HepG2 (cell line): Measurements from ENCODE around the gene CBY2. TPM values are rescaled to one million over a fixed set of nuclear protein-coding genes. Genes with fewer than 3 reads are reported as not detected.

Experiments
- ATAC-seq: fragments of 200-7000 bp; cut with Tn5 transposase; 3 replicates; pipeline ENCODE4 v1.9.1; 2020; ENCODE audit warnings: mild to moderate bottlenecking, moderate library complexity
- BruUV-seq: library from RNA; stranded (reverse); fragments of 400-500 nt; replicated peaks from 2 replicates; lab custom pipeline; 2021; lab: Mats Ljungman, UMichigan
- CTCF ChIA-PET: fragments of 300-600 bp; formaldehyde crosslinking; extraction: SDS; loops from one replicate; lab custom pipeline; 2021; ENCODE audit warnings: low total read pairs, inconsistent platforms, low intra/inter-chr PET ratio; lab: Yijun Ruan, JAX
- POLR2A ChIA-PET: fragments of 350-600 bp; sonication (Branson Sonifier 250); formaldehyde crosslinking; loops from one replicate; lab custom pipeline; 2020; ENCODE audit warnings: antibody characterized with exemption, inconsistent platforms; lab: Yijun Ruan, JAX
- DNase-seq: peaks from one replicate; pipeline ENCODE4 v3.0.0-alpha.2; 2015; ENCODE audit warnings: low spot score
- FAIRE-seq: peaks from 3 replicates; lab custom pipeline; 2011; peaks lifted over from hg19 to GRCh38; lab: Jason Lieb, UNC
- H2AFZ ChIP-seq: one replicate; pipeline ENCODE4 v1.6.1; 2011; ENCODE audit warnings: low read length, inconsistent platforms
- H3K27ac ChIP-seq: fragments of 300-600 bp; 3 replicates; pipeline ENCODE4 v1.8.0; 2011; ENCODE audit warnings: mixed run types, mild to moderate bottlenecking, mixed read lengths, low read length, inconsistent platforms; ENCODE audit not compliant: insufficient read depth; ENCODE audit errors: extremely low read length
- H3K27me3 ChIP-seq, 2 experiments: fragments of 200-600 bp in 1 of 2; 2 replicates in 1 of 2; 3 replicates in 1 of 2; pipeline versions ENCODE4 v1.6.0 to v1.8.0; 2011; ENCODE audit warnings: low read length in 2 of 2, mild to moderate bottlenecking in 2 of 2, moderate library complexity in 2 of 2, inconsistent platforms in 1 of 2; ENCODE audit not compliant: insufficient read depth in 2 of 2, control insufficient read depth in 1 of 2
- H3K36me3 ChIP-seq, 2 experiments: fragments of 200-600 bp in 1 of 2; replicated peaks in 1 of 2; 2 replicates in 1 of 2; 3 replicates in 1 of 2; pipeline versions ENCODE4 v1.5.1 to v1.8.0; 2011; ENCODE audit warnings: low read length in 2 of 2, inconsistent platforms in 1 of 2; ENCODE audit not compliant: insufficient read depth in 2 of 2, control insufficient read depth in 1 of 2
- H3K4me1 ChIP-seq: 2 replicates; pipeline ENCODE4 v1.5.1; 2012; ENCODE audit warnings: low read length, inconsistent platforms; ENCODE audit not compliant: insufficient read depth
- H3K4me2 ChIP-seq: 2 replicates; pipeline ENCODE4 v1.6.0; 2011; ENCODE audit warnings: low read depth, low read length, inconsistent platforms
- H3K4me3 ChIP-seq, 3 experiments: fragments of 200-600 bp in 1 of 3; sonication (generic), shearing (Covaris generic) in 1 of 3; replicated peaks in 1 of 3; 2 replicates each; pipeline ENCODE4 v1.5.1; 2011 to 2016; ENCODE audit warnings: low read length in 3 of 3, inconsistent platforms in 2 of 3, low read depth in 2 of 3, mild to moderate bottlenecking in 2 of 3, control low read depth in 1 of 3, mixed read lengths in 1 of 3; ENCODE audit not compliant: insufficient read depth in 1 of 3
- H3K79me2 ChIP-seq: one replicate; pipeline ENCODE4 v1.6.1; 2011; ENCODE audit warnings: low read length, inconsistent platforms; ENCODE audit not compliant: insufficient read depth
- H3K9ac ChIP-seq: 2 replicates; pipeline ENCODE4 v1.6.0; 2011; ENCODE audit warnings: mild to moderate bottlenecking, low read depth, low read length, inconsistent platforms; ENCODE audit not compliant: insufficient read depth
- H3K9me3 ChIP-seq: 2 replicates; pipeline ENCODE4 v1.5.1; 2012; ENCODE audit warnings: mild to moderate bottlenecking, low read length
- H4K20me1 ChIP-seq: 2 replicates; pipeline ENCODE4 v1.6.0; 2011; ENCODE audit warnings: inconsistent platforms, mild to moderate bottlenecking, low read length, moderate library complexity; ENCODE audit not compliant: insufficient read depth
- AHR ChIP-seq: IDR thresholded peaks from 2 replicates; pipeline ENCODE4 v1.6.1; 2018; ENCODE audit warnings: missing genetic modification reagents, missing compliant biosample characterization
- BHLHE40 ChIP-seq: IDR thresholded peaks from 2 replicates; pipeline ENCODE4 v1.6.1; 2011; ENCODE audit warnings: low read length, improper control_type of control experiment
- BORCS8-MEF2B ChIP-seq: sonication (generic); formaldehyde crosslinking; IDR thresholded peaks from 2 replicates; pipeline ENCODE4 v1.8.0; 2022; ENCODE audit warnings: mild to moderate bottlenecking, missing genetic modification reagents
- CCAR2 ChIP-seq: fragments of 200-400 bp; formaldehyde crosslinking; optimal IDR thresholded peaks from 2 replicates; pipeline ENCODE3; 2018; ENCODE audit warnings: low read depth, mild to moderate bottlenecking, low read length, moderate library complexity
- FOXK2 ChIP-seq: fragments of 450-650 bp; IDR thresholded peaks from 2 replicates; pipeline ENCODE4 v1.6.1; 2016
- SKI ChIP-seq: fragments of 450-650 bp; IDR thresholded peaks from one replicate; pipeline ENCODE4 v1.6.1; 2018; ENCODE audit warnings: mild to moderate bottlenecking; ENCODE audit not compliant: partially characterized antibody
- SOX13 ChIP-seq, 3 experiments: fragments of 450-650 bp in 1 of 3; sonication (generic) in 1 of 3; formaldehyde crosslinking in 1 of 3; IDR thresholded peaks in 2 of 3; conservative IDR thresholded peaks in 1 of 3; 2 replicates each; pipeline versions ENCODE4 v1.5.0 to v1.6.1; 2016 to 2020; ENCODE audit warnings: antibody characterized with exemption in 1 of 3, mild to moderate bottlenecking in 1 of 3, missing compliant biosample characterization in 1 of 3, missing genetic modification reagents in 1 of 3, moderate library complexity in 1 of 3
- TFAP4 ChIP-seq: sonication (generic); IDR thresholded peaks from 2 replicates; pipeline ENCODE4 v1.6.1; 2016; ENCODE audit warnings: low read depth, borderline replicate concordance
- ZNF333 ChIP-seq: sonication (generic); formaldehyde crosslinking; IDR thresholded peaks from 2 replicates; pipeline ENCODE4 v1.4.0; 2020; ENCODE audit warnings: mild to moderate bottlenecking, missing genetic modification reagents, borderline replicate concordance
- ZNF546 ChIP-seq: sonication (generic); formaldehyde crosslinking; conservative IDR thresholded peaks from 2 replicates; pipeline ENCODE4 v1.8.1; 2023; ENCODE audit warnings: mild to moderate bottlenecking, missing genetic modification reagents
- ZNF605 ChIP-seq: sonication (generic); formaldehyde crosslinking; IDR thresholded peaks from 2 replicates; pipeline ENCODE4 v1.8.0; 2022; ENCODE audit warnings: mild to moderate bottlenecking, missing genetic modification reagents
- ZNF609 ChIP-seq: sonication (generic); formaldehyde crosslinking; IDR thresholded peaks from 2 replicates; pipeline ENCODE4 v1.4.0; 2020; ENCODE audit warnings: mild to moderate bottlenecking, missing genetic modification reagents, borderline replicate concordance
- ZNF746 ChIP-seq: sonication (generic); formaldehyde crosslinking; IDR thresholded peaks from 2 replicates; pipeline ENCODE4 v1.8.0; 2022; ENCODE audit warnings: mild to moderate bottlenecking, missing genetic modification reagents
- WGBS: methylation state at CpG from one replicate; pipeline ENCODE4 v1.1.6; 2017; ENCODE audit warnings: low lambda C conversion rate; 5-methylcytosine and 5-hydroxymethylcytosine counted together
- in situ Hi-C: cut with HindIII; loops from 2 replicates; pipeline ENCODE4 v1.10.0; 2017; ENCODE audit warnings: low pct_unique_long_range_greater_than_20kb; ENCODE audit not compliant: extremely low pct_ligation_motif_present
- intact Hi-C: fragments of 100-400 bp; cut with micrococcal nuclease; formaldehyde crosslinking; loops from one replicate; pipeline ENCODE4 v1.10.0; 2022; ENCODE audit not compliant: unreplicated experiment
- polyA plus RNA-seq, 8 experiments: library from polyadenylated mRNA; depleted of rRNA in 3 of 8; stranded (reverse) in 7 of 8; unstranded in 1 of 8; fragments of >200 nt; fragmentation: Illumina TruSeq in 4 of 8; extraction: Trizol in 4 of 8; gene quantifications; 2 replicates each; pipeline versions ENCODE4 v1.2.1 to v1.2.3, GENCODE V29; 2011 to 2016; ENCODE audit warnings: low read depth in 4 of 8, missing spikeins in 1 of 8, mixed read lengths in 1 of 8; ENCODE audit not compliant: insufficient read depth in 1 of 8
- total RNA-seq, 5 experiments: library from RNA; depleted of rRNA; stranded (reverse); fragments of >200 nt; fragmentation: Illumina TruSeq; extraction: Trizol; gene quantifications; 2 replicates each; pipeline ENCODE4 v1.2.3, GENCODE V29; 2016; ENCODE audit warnings: low read depth in 1 of 5

CBY2 gene
- total and polyA plus RNA-seq, 2 of the 13 experiments (the other 11 are each of a cell fraction or from before 2014, with no cell fraction given), result not detected

GRCh38 chr13:45695198-45695730 is 6.9 kb upstream of the CBY2 start:
- ChIA-PET POLR2A (no interaction called here), CTCF (no interaction called here)
- no peak overlapping the region for H3K9ac ChIP-seq
- intact Hi-C loops, result no loop called here
- no peaks in the 10 kb centered on the region for H3K36me3 ChIP-seq
- H3K4me2 ChIP-seq, result no peak overlapping the region
- TF ChIP-seq FOXK2 (no peak), TFAP4 (no peak), ZNF546 (CRISPR knock-in tag) (no peak), SKI (no peak), BORCS8-MEF2B (CRISPR knock-in tag) (no peak), CCAR2 (no peak), SOX13 (IDR thresholded peaks at IDR 0.05) (no peak), SOX13 (CRISPR knock-in tag; conservative IDR thresholded peaks at IDR 0.05 in 1 of 2, IDR thresholded peaks at IDR 0.05 in 1 of 2) (no peak), ZNF333 (CRISPR knock-in tag) (no peak), ZNF746 (CRISPR knock-in tag) (no peak), BHLHE40 (no peak), AHR (CRISPR knock-in tag) (no peak), ZNF605 (CRISPR knock-in tag) (no peak), ZNF609 (no peak)
- 36% methylated on average over 5 of the region's 5 CpGs for WGBS
- H3K9me3 ChIP-seq, result no peaks in the 10 kb centered on the region
- in situ Hi-C loops, result no loop called here
- no peak for FAIRE-seq
- no peak for ATAC-seq
- no peak overlapping the region for H2AFZ ChIP-seq
- no peaks in the 10 kb centered on the region for H3K79me2 ChIP-seq
- H3K27ac ChIP-seq, result no peak overlapping the region
- H3K4me3 ChIP-seq, result no peak overlapping the region
- no TSS peak for BruUV-seq
- H3K27me3 ChIP-seq, result no peaks in the 10 kb centered on the region
- no peaks in the 10 kb centered on the region for H4K20me1 ChIP-seq
- no peaks in the 10 kb centered on the region for H3K4me1 ChIP-seq
- no peak for DNase-seq
